Superior temporal gyrus (tissue), 1 donor: ENCODE results near the gene XYLT1.

Experiments used
- DNase-seq: peaks from one replicate; pipeline ENCODE4 v3.0.0-alpha.2; 2016; ENCODE audit errors: extremely low spot score

The XYLT1 gene

DNA sequence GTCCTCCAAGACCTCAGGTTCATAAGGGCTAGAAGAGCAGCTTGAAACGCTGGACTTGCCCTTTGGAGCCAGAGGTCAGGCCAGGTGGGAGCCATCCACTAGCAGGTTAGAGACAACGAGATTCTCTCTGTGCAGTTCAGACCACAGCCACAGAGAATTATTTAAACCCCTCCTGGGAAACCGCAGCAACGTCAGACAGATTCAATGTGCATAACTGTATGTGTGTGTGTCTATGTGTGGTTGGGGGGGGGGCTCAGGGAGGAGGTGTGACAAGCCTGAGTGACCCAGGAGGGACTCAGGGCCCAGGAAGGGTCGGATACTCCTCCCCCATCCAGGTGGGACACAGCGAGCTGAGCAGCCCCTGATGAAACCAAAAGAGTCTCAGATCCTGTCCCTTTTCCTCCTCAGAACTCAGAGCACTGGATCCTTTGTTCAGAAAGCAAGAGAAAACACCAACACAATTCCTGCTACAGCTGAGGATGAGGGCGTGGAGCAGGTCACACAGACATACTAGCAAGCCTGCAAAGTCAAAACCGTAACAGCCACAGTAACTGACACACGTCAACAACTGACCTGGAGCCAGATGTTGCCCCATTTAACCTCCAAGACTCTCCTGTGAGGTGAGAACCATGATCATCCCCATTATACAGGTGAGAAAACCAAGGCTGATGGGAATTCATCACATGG, 66.8 kb downstream of the XYLT1 start:
- no peak for DNase-seq

DNA sequence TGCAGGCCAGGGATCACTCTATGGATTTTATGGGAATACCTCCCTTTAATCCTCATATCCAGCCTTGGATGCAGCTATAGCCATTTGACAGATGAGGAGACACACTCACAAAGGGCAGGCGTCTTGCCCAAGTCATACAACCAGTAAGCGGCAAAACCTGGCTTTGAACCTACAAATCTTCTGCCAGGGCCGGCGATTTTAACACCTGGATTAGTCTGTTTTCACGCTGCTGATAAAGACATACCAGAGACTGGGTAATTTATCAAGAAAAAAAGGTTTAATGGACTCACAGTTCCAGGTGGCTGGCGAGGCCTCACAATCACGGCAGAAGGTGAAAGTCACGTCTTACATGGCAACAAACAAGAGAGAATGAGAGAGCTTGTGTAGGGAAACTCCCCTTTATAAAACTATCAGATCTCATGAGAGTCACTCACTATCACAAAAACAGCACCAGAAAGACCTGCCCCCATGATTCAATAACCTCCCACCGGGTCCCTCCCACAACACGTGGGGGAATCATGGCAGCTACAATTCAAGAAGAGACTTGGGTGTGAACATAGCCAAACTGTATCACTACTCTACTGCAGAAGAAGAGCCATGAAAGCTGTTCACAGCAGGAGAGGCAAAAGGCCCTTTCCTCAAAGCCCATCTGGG, 67.5 kb downstream of the XYLT1 start:
- no peak for DNase-seq

DNA sequence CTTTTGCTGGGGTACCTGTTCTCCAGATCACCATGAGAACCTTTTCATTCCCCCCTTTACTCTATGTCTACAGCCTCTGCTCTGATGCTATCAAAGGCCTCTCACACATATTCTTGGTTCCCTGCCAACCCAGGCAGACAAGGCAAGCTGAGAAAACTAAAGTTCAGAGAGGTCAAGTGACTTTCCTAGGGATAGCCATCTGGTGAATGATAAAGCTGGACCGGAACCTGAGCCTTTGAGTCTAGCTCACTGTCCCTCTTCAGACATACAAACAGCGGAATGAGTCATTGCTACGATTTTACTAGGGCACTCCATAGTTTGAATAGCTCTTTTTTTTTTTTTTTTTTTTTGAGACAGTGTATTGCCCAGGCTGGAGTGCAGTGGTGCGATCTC, 73.3 kb downstream of the XYLT1 start:
- DNase-seq, result peak; percentile 63

DNA sequence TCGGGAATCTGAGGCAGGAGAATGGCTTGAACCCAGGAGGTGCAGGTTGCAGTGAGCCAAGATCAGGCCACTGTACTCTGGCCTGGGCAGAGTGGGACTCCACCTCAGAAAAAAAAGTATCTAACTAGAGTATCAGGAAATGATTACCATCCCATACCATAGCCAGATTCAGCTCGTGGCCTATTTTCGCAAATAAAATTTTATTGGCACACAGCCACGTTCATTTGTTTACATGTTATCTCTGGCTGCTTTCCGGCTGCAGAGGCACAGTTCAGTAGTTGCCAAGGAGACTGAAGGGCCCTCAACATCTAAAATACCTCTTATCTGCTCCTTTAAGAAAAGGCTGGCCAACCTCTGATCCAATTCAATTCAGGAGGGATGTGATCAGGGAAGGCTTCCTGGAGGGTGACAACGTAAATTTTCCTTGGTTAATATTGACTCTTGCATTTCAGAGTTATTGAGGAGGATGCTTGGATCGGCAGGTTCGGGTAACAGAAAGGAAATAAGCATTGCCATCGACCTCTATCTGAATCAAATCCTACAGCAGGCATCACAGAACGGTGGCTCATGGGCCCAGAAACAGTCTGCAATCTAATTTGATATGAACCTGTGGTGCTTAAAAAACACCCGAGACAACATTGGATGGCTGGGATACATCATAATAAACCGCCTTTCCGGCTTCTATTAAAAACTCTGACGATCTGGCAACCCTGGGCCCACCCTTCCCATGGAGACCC, 73.8 kb downstream of the XYLT1 start:
- no peak for DNase-seq

DNA sequence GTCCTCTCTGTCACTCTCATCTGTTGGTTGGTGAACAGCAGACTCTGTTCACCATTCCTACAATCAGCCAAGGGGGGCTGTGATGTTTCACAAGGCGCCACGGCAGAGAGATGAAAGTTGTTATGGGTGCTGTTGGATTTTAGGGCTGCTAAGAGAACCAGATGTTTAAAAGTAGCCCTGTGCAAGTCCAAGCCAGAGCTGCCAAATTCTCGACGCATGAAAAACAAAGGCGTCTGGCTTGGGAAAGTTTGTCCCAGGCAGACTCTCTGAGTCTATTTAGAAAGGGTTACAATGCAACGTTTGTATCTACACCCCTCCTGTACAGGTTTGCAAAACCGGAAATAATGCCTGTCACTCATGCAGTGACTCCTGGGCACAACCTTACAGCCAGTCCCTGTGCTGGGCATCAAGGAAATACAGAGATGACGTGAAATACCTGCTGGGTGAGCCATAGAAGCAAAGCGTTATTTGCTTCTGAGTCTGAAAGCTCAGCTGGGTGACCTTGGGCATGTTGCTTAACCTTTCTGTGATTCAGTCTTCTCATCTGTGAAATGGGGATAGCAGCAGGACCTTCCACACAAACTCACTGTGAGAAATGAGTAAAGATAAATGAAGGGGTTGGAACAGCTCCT, 74.8 kb downstream of the XYLT1 start:
- DNase-seq, result no peak

DNA sequence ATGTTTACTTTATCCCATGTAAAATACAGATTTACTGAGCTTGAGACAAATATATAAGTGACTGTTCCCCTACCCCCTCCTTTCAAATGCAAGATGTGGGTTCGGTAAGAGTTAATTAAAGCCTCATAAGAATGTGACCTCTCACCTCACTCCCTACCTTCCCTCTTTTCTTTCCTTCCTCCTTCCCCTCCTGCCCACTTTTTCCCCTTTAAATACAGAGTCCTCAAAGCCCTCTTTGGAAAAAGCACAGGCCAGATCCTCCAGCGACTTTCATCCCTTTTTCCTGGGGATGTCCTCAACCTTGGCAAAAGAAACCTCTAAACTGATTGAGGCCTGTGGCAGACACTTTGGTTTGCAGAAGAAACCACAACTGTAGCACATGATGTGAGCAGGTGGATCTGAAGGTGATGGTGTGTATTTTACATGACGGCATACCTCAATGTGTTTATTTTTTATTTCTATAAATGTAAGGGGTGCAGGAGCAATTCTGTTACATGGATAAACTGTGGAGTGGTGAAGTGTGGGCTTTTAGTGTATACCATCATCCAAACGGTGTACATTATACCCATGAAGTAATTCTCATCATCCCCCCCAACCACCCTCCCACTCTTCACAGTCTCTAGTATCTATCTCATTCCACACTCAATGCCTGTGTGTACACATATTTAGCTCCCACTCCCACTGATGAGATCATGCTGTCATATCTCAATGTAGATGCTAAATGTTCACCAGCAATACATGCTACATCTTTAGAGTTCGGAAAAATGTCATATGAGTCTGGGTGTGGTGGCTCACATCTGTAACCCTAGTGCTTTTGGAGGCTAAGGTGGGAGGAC, 77.7 kb downstream of the XYLT1 start:
- no peak for DNase-seq

DNA sequence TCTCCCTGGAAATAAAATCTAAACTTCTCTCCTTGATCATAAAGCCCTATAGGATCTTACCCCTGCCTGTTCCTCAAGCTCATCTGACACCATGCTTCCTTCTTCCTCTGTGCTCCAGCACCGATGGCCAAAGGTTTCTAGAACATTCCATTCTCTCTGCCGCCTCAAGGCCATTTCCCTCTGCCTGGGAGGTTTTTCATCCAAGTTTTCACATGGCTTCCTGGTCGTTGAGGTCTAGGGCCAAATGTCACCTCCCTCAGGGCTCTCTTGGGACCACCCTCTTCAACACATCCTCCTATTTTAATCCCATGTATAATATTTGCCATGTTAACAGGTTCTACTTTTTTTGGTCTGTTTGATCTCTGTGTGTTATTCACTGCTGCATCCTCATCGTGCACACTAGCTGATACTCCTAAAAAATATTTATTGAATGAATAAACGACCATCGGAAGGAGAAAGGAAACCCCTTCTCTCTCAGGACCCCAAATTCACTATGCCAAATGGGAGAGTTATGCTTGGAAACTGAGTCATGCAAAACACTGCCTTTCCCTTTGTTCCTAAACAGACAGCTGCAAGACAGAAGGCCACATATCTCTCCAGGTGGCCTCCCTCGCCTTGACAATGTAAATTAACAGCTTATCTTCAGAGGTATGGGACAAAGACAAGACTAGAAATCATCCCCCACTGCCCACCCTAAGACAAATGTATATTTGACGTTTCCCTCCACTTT, 78.5 kb downstream of the XYLT1 start:
- no peak for DNase-seq

DNA sequence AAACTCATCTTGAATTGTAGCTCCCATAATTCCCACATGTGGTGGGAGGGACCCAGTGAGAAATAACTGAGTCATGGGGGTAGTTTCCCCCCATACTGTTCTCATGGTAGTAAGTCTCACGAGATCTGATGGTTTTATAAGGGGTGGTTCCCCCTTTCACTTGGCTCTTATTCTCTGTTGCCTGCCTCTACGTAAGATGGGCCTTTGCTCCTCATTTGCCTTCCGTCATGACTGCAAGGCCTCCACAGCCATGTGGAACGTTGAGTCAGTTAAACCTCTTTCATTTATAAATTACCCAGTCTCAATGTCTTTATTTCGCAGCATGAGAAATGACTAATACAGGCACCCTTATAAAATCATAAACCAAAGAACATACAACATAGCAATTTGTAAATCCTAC, 79.0 kb downstream of the XYLT1 start:
- DNase-seq, result no peak

DNA sequence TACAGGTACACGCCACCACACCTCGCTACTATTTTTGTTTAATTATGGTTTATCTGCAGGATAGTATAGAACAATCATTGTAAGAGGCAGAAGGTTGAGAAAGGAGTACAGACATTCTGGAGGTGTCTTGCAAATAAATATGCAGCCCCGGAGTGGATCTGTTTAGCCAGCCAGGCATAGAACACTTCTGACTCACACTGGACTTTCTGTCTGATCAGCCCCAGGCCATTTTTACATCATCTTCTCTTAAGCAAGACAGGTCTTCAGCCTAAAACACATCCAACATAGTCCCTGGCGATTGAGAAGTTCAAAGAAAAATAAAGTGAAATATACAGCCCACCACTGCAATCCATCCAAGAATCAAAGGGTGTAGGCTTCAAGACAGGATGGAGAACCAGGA, 81.4 kb downstream of the XYLT1 start:
- DNase-seq, result no peak

DNA sequence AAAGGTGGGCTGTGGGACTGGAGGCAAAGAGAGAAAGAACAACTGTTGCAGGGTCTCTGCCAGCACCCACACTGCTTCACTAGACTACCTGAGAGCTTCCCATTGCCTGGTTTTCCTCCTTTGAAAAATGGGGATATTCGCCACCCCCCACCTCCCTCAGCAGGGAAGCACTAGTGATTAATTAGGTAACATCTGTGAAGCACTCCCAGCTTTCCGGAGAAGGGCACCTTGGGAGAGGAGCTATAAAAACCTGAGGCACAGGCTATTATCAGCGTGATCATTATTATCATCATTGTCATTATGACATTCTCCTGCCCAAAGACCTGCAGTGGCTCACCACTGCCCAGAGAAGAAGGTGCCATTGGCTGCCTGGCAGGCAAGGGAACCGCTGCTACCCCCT, 83.5 kb downstream of the XYLT1 start:
- DNase-seq, result no peak

DNA sequence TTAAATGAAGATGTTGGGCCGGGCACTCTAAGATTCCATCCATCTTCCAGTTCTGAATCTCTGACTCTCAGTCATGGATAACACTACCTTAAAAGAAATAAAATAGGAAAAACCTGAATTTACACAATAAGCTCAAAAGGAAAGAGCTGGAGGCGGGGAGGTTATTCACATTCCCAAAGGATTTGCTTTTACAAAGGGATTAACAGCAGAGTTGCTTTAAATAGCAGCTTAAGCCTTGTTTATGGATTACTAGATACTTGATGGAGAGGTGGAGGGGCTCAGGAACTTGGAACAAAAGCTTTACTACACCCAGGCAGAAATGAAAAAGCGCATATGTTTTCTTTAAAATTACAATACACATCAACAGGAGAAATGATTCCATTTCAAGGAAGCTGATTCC, 84.5 kb downstream of the XYLT1 start:
- DNase-seq, result no peak

DNA sequence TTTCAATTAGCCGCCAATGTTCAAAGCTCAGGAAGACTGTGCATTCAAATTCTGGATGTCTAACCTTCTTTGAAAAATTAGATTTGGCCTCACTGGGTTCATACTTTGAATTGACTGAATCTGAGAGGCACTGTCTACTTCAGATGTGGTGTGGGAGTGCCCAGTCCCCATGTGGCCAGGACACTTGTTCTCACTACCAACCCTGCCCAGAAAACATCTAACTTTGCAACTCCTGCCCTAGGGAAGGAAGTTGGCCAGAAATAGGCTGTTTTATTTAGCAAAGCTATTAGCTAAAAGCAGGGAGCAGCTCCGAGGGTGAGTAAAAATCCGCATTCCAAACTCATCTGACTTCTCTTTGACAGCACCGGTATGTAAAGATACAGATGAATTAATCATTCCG, 86.3 kb downstream of the XYLT1 start:
- DNase-seq, result no peak

DNA sequence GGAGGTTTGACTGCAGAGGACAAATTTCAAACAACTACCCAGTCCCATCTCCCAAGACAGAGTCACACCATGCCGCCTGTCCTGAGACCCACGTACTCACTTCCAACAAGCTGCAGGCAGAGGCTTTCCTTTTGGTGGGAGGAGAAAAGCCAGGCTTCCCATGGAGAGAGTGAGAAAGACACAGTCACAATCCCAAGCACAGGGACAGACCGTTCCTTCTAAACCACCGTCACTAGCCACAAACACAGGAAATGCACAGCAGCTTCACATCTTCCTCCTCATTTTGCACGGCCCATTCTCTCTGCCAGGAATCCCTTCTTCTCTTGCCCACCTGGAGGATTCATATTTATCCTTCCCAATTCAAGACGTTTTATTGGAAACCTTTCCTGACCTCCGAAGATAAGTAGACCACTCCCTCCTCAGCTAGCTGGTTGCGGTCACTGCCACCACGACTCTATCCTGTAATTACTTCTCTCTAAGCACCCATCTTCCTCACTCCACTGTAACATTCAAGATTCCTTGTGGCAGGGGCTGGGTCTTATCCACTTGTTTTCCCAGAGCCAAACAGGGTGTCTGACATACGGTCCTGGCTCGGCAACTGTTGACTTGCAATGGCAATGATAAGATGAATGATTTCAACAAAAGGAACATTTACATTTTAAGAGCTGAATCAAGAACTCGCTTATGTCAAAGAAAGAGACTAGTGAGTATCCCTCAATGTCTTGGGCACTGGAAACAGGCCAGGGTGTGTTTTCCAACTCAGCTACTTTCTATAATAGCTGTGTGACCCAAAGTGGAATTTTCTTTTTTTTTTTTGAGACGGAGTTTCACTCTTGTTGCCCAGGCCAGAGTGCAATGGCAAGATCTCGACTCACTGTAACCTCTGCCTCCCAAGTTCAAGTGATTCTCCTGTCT, 87.6 kb downstream of the XYLT1 start:
- no peak for DNase-seq

DNA sequence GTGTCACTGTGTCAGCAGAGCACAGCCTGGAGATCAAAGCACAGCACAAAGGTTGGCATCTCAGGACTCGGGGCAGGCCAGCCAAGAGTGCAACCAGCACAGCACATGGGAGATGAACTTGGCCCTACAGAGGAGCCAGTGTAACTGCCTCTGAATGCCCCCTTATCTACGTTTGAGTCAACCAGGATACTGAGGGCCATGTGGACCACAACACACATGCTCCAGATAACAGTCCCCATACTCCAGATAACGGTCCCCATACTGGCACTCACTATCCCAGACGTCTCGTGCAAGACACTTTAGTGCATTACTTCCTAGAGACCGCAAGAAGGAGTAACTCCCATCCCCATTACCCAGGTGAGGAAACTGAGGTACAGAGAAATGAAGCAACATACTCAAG, 88.2 kb downstream of the XYLT1 start:
- no peak for DNase-seq

DNA sequence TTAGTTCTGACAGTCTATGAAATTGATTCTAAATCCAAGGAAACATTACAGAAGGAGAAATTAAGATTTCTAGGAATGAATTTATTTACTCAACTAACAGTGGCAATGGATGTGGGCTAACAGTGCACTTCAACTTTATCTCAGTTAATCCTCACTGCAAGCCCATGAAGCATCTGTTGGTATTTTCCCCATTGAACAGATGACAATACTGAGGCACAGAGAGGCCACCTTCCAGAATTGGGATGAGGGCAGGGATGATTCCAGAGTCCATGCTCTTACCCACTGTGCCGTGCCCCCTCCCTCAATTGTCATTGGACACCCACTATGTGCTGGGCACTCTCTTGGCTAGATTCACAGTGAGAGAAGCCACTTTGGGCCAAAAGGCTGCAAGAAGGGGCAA, 89.0 kb downstream of the XYLT1 start:
- DNase-seq, result no peak

DNA sequence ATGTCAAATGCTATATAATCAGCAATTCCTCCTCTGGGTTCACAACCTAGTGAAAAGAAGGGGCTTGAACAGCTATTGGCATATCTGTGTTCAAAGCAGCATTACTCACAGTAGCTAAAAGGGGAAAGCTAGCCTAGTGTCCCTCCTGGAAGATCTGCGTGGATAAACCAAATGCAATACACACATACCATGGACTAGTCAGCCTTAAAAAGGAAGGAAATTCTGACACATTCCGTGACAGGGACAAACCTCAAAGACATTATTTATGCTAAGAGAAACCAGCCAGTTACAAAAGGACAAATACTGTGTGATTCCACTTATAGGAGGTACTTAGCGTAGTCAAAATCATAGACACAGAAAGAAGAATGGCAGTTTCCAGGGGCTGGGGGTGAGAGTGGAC, 90.1 kb downstream of the XYLT1 start:
- DNase-seq, result no peak

DNA sequence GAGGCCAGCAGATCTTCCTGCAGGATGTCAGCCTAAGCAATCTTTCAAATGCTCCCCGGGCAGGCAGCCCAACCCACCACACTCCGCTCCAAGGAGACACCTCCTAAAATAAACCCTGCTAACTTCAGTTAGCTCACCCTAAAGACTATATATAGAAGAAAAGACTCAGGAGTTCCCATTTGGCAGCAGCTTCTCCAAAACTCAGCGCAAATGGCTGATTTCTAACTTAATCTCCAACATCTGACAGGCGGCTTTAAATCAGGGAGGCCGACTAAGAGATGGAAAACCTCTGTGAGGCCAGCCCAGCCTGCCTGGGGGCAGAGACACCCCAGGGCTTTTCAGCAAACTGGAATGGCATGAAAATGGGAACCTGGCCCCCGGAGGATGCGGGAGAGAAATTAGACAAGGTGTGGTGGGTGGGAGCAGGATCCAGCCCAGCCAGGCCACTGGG, 91.6 kb downstream of the XYLT1 start:
- DNase-seq, result peak; percentile 61

DNA sequence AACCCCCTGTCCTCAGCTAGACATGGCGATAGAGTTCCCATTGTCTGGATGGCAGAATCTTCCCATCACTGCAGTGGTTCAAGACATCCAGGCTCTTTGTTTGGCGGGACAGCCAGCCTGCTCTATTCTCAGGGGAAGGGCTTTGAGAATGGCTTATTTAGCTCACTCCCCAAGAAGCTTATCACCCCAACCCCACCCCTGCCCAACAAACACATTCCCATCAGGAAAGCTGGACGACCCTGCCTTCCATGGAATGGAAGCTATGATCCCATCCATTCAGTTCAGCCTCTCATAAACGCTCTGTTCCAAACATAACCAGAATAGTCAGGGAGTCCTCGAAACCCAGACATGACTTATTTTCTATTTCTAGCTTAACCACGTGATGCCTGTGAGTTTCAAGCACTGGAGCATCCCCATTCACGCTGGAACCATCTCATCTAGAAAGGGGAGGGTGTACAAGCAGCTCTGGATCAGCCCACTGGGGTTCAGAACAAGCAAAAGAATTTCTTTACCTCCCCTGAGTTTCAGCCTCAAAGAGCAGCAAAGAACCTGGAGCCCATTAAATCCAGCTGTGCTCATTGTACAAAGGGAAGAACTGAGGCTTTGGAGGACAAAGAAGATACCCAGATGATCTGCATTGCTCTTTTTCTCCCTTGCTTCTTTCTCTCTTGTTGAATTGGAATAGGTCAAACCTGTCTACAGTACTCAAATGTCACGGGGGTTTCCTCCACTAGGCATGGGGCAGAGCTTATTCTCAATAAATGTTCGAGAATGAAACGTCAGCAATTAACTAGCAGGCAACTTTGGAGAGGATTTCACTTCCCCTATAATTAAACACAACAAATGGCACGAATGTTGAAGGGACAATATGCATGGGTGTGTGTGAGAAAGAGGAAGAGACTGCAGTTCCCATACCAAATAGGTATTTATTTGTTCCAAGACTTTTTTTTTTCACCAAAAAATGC, 93.1 kb downstream of the XYLT1 start:
- peak; percentile 67 for DNase-seq
